ENCODE results near the gene BMPR1A. TPM values are rescaled to one million over a fixed set of nuclear protein-coding genes. Genes with fewer than 3 reads are reported as not detected.

BMPR1A gene
- total RNA-seq: 0.16 and 0.19 TPM in 2 replicates

DNA sequence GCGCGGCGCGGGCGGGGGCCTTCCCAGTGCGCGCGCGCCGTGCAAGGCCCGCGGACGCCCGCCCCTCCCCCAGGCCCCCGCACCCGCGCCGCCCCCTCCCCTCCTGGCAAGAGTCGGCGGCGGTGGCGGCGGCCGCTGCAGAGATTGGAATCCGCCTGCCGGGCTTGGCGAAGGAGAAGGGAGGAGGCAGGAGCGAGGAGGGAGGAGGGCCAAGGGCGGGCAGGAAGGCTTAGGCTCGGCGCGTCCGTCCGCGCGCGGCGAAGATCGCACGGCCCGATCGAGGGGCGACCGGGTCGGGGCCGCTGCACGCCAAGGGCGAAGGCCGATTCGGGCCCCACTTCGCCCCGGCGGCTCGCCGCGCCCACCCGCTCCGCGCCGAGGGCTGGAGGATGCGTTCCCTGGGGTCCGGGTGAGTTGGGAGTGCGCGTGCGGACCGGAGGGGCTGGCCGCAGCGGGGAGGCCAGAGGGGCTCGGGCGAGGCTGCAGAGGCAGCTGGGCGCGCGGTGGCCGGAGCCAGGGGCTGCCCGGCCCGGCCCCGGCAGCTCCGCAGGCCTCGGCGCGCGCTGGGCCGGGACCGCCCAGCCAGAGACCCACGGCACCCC lies at the start of gene BMPR1A:
Gene BMPR1A (plus strand): TSS at position 109 of the 602 bp plus-strand sequence. CDS start 119,400 bp downstream, outside the sequence.

DNA sequence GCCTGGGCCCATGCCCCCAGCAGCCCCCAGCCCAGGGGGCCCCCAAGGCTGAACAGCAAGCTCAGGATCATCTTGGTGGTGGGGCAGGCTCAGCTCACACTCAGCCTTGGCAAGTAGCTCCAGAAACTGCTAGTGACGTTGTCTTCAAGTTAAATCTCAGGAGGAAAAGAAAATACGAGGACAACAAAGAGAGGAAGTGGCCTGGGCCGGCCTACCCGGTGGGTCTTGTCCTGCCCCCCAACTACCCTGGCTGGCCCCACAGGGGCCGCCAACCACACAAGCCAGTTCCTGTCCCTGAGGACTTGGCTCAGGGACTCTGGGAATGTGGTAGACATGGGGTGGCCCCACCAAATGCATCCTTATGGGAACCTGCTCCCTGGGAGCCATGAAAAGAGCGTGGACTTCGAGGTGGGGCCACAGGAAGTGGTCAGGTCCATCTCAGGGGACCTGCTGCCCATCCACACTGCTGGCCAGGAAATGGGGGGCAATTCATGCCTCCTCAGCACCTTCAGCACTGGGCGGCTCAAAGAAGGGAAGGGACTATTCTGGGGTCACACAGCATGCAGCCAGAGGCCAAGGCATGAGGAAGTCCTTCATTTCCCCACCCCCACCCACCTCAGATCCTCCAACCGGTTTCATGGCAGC lies 201.2 kb downstream of the BMPR1A start, which contains the start of gene MMRN2:
Gene MMRN2 (minus strand): TSS at position 145 of the 645 bp plus-strand sequence. CDS start 74 bp downstream, at position 71.

DNA sequence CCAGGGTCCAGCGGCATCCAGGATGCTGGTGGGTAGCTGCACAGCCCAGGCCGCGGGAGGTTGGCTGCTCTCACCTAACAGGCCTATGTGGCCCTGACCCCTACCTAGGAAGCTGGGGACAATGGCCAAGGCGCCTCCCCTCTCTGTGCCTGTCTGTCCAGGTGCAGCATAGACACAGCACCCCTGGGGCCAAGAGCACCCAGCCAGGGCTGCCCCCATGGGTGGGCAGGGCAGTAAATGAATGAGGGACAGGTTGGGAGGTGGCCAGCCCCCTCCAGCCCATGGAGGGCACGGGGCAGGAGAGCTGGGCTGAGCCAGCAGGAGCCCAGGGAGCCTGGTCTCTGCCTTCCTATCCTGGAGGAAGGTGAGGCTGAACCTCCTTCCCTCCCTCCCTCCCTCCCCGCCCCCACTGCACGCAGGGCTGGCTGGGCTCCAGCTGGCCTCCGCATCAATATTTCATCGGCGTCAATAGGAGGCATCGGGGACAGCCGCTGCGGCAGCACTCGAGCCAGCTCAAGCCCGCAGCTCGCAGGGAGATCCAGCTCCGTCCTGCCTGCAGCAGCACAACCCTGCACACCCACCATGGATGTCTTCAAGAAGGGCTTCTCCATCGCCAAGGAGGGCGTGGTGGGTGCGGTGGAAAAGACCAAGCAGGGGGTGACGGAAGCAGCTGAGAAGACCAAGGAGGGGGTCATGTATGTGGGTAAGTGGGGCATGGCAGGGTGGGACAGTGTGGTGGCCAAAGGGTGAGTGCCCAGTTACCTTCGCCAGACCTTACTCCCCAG lies 201.9 kb downstream of the BMPR1A start, which contains the start of gene SNCG:
Gene SNCG (plus strand): TSS at position 484 of the 785 bp plus-strand sequence. CDS start 99 bp downstream, at position 583.

DNA sequence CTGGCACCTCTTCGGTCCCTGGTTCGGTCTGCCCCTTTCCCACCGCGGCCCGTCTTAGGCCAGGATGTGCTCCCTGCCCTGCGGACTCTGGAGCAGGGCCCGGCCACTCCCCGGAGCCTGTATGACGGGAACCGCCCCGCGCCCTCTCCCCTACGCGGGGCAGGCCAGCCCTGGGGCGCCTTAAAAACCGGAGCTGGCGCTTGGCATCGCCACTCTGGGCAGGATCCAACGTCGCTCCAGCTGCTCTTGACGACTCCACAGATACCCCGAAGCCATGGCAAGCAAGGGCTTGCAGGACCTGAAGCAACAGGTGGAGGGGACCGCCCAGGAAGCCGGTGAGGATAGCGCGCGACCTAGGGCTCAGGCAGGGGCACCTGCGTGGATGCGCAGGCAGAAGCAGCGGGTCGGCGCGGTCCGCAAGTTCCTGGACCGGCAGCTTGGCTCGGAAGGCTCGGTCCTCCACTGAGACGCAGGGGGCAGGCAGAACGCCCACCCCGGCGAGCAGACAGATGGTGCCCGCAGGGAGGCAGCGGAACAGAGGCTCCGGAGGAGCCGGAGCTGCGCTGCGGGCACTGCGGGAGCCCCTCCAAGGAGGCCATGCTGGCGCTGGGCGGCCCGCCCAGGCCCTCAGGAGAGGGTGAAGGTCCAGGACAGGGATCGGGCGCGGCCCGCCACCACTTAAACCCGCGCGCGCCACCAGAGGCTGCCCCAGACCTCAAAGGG lies 212.0 kb downstream of the BMPR1A start, which contains the start of gene ADIRF:
Gene ADIRF (plus strand): TSS at position 212 of the 723 bp plus-strand sequence. CDS start 63 bp downstream, at position 275.

Other genes with a start within 250 kb of the BMPR1A start
- gene WAPL, start 234.8 kb upstream of the BMPR1A start, total RNA-seq: 35.8 and 64.5 TPM in 2 replicates
- gene OPN4, start 102.1 kb upstream of the BMPR1A start, total RNA-seq: not detected in 2 replicates
- gene LDB3, start 88.1 kb upstream of the BMPR1A start, total RNA-seq: not detected in 2 replicates
- 203 and 292 TPM in 2 replicates for gene MMRN2, start 201.0 kb downstream of the BMPR1A start, total RNA-seq
- gene SNCG, start 202.0 kb downstream of the BMPR1A start, total RNA-seq: 111 and 131 TPM in 2 replicates
- 16.2 and 28.5 TPM in 2 replicates for gene ADIRF, start 211.9 kb downstream of the BMPR1A start, total RNA-seq

All from bladder microvascular endothelial cell (primary cell).